GM19023 (cell line): ENCODE results near the gene PTH1R.

Experiments used
- ATAC-seq: cut with Tn5 transposase; IDR thresholded peaks from one replicate; pipeline ENCODE4 v1.9.1; 2021; ENCODE audit warnings: mild to moderate bottlenecking, moderate library complexity; ENCODE audit not compliant: unreplicated experiment

PTH1R gene

DNA sequence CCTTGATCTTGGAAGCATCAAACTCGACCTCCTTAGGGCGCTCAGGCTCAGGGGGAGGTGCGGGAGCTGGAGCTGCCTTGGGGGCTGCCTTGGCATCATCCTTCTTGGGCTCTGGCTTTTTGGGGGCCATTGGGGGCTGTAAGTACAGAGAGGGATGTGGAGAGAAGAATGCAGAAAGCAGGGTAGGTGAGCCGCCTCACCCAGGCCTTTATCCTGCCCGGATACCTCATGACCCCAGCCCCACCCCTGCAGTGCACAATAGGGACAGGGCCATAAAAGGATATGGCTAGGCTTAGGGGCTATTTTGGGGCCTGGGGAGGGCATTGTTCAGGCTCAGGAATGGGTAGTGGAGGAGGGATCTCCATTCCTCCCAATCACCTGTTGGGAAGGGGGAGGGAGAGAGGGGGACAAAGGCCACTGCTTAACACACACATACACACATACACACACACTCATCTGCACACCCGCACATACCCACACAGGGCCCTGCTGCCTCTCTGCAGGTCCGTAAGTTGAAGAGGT lies 14.2 kb upstream of the PTH1R start, which contains the start of gene MYL3:
Gene MYL3, minus strand, starts transcription at position 184 of the 522 bp plus-strand sequence. Its CDS starts 54 bp downstream, at position 130.
- ATAC-seq: no peak

DNA sequence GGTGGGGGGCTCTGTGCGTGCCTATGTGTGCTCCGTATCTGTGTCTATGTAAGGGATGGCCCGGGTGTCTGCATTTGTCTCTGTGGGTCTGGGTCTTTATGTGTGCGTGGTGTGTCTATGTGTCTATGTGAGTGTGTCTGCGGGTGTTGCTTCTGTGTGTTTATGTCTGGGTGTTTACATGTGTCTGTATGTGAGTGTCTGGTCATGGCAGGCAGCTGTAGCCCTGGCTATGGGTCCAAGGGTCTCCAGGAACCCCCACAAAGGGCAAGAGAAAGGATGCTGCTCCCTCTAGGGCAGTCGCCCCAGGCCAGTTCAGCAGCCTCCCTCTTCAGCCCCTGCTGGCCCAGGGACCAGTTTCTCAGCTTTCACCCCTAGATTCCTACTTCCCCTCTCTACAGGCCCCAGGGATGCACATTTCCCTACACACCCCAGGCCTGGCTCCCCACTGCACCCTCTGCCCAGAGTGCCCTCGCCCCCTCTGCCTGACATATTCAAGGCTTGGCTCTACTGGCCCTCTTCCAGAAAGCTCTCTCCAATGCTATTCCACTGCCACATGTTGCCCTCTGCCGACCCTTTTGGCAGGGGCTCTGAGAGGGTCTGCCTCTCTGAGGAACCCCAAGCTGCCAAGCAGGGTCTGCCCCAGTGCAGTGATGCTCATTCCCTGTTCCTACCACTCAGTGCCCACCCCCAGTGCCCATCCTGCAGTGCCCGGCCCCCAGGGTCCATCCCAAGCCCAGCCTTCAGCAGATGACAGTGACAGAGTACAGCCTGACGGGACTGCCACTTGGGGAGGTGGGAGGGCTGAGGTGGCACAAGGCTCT lies 13.2 kb upstream of the PTH1R start:
- ATAC-seq: no peak

DNA sequence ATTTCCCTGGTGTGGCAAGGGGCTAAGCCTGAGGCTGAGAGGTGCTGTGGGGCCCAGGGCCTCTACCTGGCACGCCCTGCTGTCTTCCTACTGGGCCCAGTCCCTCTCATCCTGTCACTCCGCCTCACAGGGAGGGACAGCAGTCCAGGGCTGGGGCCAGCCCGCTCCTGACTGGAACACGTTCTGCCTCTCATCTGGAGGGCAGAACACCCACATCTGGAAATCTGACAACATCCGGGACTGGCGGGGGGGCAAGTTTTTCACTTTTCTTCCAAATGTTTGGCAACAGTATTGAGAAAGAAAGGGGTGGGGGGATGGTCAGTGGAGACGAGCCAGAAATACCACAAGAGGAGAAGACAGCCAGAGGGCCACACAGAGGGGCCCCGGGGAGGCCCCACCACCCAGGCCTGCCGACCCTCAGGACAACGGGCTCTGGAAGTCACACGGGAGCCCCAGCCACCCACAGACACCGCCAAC lies 12.5 kb upstream of the PTH1R start:
- ATAC-seq: no peak

DNA sequence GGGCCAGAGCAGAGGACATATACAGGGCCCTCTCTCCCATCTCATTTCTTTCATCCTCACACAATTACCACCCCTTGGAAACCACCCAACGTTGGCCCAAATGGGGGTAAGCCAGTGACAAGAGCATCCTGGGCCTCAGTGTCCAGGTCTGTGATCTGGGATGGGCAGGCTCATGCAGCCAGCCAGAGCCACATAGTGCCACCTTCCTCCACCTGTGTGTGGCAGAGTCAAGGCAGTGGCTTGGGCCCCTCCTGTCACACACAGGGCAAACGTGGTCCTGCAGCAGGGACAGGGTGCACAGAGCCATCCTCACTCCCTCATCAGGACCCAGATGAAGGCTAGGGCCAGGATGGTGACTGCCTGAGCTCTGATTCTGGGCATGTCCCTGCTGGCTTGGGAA lies 12.0 kb upstream of the PTH1R start:
- no peak for ATAC-seq

DNA sequence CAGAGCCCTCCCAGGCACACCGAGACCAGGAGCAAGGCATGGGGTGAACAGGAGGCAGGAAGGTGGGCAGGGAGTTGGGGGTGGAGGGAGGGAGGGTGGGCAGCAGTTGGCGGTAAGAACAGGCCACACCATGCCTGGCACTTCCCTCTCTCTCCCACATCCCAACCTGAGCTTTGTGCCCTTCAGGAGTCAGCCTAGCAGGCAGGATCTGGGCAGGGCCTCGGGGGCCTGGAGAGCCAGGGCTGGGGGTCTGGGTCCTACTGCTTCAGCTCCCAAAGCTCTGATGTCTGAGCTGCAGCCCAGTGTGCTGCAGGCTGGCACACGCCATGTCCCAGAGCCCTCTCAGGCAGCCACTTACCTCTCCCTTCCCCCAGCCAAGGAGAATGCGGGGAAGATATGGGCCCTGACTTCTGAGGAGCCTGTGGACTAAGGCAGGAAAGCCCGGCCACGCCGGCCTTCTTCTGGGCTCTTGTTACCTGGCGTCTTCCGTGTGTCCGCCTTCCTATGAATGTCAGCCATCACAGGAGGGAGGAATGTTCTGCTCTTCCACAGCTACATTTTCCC lies 11.4 kb upstream of the PTH1R start:
- ATAC-seq: no peak

DNA sequence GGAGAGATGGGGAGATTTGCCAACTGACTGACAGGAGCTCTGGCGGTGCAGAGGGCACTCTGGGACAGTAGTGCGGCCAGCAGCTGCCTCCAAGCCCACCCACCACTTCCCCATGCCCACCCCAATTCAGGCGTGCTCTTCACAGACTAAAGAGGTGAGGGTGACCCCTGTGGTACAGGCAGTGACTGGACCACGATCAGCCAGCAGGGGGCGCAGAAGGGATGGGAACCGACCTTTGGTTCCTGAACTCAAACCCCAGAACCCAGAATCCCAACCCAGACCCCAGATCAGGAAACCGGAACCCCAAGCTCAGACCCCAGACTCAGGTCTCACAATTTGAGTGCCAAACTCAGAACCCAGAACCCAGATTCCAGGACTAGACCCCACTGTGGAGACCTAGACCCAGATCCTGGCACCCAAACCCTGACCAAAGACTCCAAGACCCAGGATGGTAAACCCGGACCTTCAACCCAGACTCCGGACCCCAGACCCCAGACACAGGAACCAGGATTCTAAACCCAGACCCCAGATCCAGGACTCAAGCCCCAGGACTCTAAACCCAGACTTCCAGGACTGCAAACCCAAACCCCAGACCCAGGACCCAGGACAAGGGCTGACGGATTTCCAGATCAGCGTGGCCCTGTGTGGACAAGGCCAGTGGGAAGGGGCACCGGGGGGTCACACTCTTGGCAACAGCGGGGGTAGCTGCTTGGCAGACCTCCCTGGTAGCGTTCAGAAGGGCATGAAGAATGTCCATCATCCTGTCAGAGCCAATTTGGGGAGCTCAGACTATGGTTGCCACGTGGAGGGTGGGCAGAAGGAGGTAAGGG lies 10.6 kb upstream of the PTH1R start:
- no peak for ATAC-seq

DNA sequence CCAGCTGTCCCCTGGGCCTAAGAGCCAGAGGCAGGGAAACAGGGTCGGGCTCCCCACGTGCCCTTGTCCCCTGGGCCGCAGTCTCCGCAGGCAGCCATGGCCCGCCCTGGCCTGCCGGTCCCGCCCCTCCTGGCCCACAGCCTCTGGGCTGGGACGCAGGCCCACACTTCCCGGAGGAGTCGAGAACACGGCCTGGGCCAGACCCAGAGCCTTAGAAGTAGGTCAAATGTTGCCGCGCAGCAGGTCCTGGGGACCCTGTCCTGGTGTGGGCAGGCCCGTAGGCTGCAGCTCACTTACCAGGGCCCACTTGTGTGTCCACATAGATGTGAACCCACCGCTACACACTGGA lies 10.0 kb upstream of the PTH1R start:
- no peak for ATAC-seq

DNA sequence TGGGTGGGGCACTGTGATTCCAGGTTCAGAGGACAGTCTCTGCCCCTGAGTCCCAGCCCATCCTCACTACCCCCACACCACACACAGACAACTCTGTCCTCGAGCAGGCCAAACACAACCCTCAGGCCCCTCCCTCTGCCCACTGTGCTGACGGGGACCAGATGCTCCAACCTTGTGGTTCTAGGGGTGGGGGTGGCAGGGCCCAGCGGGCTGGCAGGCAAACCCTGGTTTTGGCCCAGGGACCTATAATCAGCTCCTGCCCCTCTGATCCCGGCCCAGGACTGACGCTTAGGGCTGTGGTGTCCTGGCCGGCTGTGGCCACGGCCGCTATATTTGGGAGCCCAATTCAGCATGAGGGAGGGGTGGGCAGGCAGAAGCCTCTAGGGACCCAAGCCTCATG lies 9.2 kb upstream of the PTH1R start:
- ATAC-seq: no peak

DNA sequence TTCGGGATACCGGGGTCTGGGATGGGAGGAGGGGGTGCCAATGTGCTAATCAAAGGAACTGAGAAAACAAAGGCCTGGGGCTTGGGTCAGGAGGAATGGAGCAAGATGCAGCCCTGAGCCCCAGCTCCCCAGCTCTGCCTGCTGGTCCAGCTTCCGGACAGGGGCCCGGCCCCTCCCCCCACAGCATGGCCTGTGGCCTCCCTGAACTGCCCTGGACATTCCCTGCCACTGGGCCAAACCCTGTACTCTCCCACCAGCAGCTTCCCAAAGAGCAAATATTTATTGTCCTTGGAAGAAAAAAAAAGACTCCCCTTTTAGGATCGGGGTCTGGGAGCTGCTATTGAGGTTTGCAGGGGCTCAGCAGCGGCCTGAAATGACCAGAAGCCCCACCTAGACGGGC lies 8.6 kb upstream of the PTH1R start:
- no peak for ATAC-seq

DNA sequence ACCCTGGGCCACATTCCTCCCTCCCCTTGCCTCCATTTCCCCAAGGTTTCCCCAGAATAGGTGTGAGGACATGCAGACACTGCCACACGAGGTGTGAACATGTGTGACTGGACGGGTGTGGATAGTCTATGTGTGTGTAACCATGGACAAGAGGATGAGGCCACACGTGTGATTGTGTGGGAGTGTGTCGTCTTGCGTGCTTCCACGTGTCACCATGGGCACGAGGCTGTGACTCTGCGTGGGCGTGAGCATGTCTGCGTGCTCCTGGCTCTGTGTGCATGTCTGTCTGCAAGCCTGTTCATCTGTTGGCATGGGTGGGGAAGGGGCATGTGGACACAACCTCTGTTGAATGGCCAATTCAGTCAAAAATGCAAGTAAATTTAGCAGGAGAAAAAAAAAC lies 8.1 kb upstream of the PTH1R start:
- ATAC-seq: no peak

DNA sequence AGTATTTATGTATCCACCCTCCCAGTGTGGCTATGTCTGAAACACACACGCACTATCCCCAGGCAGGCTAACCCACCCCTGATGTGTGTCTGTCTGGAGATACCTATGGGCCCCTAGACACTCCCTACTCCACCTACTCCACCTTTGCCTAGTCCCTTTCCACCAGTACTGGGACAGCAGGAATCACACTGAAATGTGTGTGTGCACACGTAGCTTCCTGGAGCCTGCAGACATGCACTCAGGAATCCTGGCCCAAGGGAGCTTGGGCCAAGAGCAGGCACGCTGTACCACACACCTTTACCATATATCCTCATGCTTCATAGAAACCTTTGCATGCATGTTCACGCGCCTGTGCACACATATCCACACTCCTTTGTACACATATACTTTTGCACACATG lies 6.9 kb upstream of the PTH1R start:
- ATAC-seq: no peak

DNA sequence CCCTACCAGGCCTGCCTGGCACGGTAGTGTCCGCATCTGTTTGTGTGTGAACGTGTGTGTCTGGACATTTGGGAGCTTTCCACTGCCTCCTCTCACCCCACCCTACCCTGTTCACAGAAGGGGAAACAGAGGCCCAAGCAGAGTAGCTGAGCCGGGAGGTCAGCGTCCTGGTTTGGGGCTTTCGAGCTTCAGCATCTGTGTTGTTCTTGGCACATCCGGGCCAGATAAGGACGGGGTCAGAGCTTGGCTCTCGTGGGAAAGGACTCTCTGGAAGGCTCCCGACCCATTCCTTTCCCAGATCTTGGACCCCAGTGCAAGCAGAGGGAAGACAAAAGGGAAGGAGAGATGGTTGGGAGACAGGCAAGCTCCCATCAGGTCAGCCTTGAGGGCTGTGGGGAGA lies 6.3 kb upstream of the PTH1R start:
- ATAC-seq: no peak

DNA sequence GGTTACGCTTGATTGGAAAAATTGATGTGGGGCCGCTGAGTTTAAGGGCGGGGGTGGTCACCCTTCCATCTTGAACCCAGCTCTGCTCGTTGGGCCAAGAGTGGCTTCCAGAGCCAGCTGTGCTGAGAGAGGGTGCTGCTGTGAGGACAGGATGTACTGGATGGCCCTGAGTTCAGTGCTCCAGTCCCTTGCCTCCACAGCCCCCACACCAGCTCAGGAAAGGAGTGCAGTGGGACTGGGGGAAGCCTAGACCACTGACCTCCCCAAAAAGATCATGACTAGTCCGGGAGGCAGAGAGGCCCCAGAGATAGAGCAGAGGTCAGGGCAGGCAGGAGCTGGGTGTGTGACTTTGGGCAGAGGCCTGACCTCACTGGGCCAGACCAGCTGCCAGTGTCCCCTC lies 4.0 kb upstream of the PTH1R start:
- ATAC-seq: no peak

DNA sequence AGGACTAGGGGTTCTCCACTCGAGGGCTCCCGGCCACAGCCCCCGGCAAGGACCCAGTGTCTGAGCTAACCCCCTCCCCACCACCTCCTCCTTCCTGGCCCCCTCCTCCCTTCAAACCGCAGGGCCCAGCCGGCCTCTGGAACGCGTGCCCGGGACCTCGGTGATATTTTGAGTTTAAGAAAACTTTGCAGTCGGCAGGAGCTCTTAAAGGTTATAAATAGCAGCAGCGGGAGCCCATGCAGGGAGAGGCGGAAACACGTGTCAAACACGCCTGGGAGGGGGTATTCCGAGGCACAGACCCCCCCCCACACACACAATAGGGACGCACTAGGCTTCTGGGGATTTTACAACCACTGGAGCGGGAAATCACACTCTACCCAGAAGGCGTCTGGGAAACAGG lies 3.1 kb upstream of the PTH1R start:
- ATAC-seq: no peak

DNA sequence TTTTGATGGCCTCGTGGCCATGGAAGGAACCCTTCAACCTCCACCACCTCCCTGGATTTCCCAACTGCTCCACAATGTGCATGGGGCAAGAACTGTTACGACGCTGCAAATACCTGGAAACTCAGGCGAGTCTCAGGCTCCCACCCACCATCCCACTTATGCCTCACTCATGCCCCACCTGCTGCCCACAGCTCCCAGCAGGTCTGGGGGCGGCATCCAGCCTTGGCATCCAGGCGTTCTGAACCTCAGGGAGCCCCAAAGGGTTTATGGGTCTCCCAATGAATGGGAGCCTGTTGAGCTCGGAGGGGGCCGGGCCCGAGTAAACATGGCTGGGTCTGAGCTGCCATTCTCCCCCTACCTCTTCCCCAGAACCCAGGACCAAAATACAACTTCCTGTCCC lies 2.0 kb upstream of the PTH1R start:
- no peak for ATAC-seq

DNA sequence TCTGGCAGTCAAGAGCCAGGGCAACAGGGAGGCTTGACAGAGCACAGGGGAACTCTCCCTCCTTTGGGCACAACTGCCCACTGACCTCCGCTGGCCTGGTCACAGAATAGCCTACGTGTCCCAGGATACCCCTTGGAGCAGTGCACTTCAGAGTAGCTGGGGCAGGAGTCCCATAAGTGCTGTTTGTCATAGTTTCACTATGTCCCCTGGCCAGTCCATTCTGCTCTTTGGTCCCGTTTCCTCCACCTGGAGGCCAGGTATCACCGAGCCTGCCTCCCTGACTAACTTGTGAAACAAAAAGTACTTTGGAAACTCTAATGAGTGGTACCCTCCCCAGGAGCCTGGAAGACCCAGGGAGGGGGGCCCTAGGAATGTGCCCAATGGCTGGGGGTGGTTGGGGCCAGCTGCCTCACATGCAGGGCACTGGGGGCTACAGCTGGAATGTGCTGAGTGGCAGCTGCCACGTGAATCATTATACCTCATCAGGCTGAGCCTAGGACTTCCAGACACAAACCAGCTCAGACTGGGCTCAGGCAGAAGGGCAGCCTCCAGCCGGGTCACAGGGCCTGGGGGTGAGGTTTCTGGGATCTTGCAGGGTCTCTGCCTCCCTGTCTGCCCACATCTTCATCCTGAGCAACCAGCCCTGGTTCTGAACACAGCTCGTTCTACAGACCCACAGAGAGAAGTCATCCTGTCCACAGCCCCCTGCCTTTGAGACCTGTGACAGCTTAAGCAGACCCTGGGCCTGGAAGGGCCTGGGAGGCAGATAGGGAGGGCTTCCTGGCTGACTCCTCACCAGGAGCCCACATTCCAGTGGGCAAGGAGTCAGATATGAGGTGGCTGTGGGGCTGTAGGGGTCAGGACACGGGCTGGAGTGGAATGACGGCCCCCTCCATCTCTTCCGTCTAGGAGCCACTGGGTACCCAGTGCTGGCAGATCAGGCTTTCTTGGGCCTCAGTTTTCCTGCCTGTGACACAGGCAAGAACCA lies 914 bp upstream of the PTH1R start:
- no peak for ATAC-seq

DNA sequence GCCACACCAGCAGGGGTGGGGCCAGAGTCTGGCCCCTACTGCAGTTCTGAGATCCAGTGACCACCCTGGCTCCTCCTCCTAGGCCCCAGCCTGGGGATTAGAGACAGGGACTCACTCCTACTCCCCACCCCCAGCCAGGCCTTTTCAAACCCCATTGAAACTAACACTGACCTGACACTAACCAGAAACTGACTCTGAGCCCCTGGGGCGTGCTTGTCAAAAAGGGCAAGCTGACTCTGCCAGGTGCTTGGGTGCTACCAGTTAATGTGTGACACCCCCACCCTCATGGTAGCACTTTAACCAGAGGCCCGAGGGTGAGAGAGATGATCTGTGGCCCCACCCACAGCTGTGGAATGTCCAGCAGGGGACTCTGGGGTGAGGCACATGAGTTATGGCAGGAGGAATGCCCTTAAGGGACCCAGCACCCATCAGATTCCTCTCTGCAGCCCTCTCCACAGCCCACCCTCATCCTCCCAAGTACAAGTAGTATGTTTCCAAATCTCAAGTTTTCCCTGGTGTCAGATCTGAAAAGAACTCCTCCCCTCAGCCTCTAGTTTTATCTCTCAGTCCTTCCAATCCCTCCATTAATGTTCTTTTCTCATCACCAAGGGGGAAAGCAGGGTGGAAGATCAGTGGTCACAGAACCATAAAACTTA lies 1.4 kb downstream of the PTH1R start:
- ATAC-seq: no peak

DNA sequence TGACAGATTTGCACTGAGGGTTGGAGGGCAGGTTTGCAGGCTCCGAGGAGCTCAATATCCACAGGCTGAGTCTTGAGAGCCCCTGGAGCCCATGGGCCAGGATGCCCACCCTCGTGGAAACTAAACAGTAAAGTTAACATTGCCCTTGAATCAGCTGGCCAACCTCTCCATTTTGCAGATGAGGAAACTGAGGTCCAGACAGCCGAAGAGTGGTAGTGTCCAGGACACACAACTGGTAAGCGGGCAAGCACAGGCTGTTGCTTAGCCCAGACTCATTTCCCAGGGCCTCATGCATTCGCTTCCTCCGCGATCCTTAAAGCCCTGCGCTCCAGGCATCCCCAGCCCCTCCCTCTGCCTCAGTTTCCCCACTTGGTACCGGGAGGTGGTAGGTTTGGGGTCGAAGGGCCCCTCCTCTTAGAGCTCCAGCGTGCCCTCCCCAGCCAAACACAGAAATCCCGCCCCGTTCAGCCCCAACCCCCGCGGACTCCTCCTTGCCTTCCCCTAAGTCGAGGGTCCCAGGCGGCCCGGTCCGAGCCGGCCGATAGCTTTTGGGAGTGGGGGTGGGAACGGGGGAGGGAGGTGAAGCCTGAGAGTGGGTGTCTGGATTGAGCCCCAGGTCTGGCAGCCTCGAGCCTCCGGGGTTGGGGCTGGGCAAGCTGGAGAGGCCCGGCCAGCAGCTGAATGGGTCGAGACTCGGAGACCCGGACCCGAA lies 3.5 kb downstream of the PTH1R start:
- no peak for ATAC-seq
